Measurements from ENCODE around the gene NHSL2.

GRCh38 chrX:71871367-71871766 is 39.3 kb upstream of the NHSL2 start:
- TF ChIP-seq CTCF (IDR thresholded peaks at IDR 0.05; ENCODE audit: insufficient read depth, low read depth, low read length) (no peak), EZH2 (IDR thresholded peaks at IDR 0.05; ENCODE audit: insufficient read depth, low read length) (no peak)
